ENCODE results near the gene FAM117B. TPM values are rescaled to one million over a fixed set of nuclear protein-coding genes. Genes with fewer than 3 reads are reported as not detected.

FAM117B gene
- total RNA-seq, 1 experiment from 2014 or later: 24.0 TPM

DNA sequence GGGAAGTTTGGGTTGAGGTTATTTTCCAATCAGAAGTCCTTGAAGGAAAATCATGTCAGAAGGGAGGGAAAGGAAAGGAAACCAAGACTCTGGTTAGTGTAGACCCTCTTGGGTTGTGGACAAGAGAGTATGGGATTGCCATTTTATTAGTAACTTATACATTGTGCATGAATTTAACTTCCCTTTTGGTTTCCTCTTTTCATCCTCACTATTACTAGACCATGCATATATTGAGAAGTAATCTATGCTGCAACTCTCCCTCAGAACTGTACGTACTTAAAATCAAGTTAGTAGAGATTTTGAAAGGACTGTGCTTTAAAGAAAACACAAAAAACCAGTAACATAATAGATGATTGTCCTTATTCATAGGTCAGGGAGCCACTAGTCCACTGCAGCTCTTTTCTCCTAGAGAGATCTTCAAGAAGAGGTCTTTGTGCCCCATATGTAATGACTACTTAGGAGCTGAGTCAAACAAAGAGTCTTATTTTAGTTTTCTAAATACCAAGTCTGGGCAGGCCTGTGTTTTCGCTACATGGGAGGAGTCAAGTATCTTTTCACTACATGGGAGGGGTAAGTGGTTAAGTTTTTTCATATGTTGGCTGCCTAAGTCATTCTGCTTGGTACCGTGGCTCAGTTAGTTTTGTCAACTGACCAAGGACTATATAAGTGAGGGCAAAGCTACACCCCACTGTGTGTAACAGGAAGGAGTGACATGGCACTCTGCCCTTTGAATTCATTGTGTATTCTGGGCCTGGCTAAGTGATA lies 25.2 kb upstream of the FAM117B start:
- Mint-ChIP-seq H3K4me3 (no peak overlapping the region), H3K27me3 (ENCODE audit: low read depth) (no peaks in the 10 kb centered on the region), H3K9me3 (no peaks in the 10 kb centered on the region), H3K27ac (no peak overlapping the region), H3K4me1 (peaks cover 3% of the 10 kb centered on the region in 2 experiments; a peak in 1 of 4 replicates), H3K36me3 (ENCODE audit: insufficient read depth in 1 of 3, low read depth in 3 of 3) (no peaks in the 10 kb centered on the region)
- Histone ChIP-seq H3T11ph (ENCODE audit: low read length) (no peak overlapping the region), H4K5ac (ENCODE audit: insufficient read length, low read depth, low read length) (no peak overlapping the region), H3K4me2 (ENCODE audit: insufficient read depth, insufficient read length, low read length) (no peak overlapping the region), H2BK15ac (ENCODE audit: low read depth, low read length) (no peak overlapping the region), H4K91ac (ENCODE audit: insufficient read length, low read depth, low read length) (no peak overlapping the region), H3K79me2 (ENCODE audit: insufficient read depth, low read length) (no peaks in the 10 kb centered on the region), H3K27ac (ENCODE audit: insufficient read length, low read depth, low read length) (no peak overlapping the region), H4K20me1 (ENCODE audit: control insufficient read depth, insufficient read depth, insufficient read length) (no peaks in the 10 kb centered on the region), H2BK20ac (ENCODE audit: low read depth, low read length, poor library complexity, severe bottlenecking) (no peak overlapping the region), H3K9me3 (ENCODE audit: control insufficient read depth, low read depth, low read length) (no peaks in the 10 kb centered on the region), H3K27me3 (ENCODE audit: insufficient read depth, low read length) (no peaks in the 10 kb centered on the region), H3K4ac (ENCODE audit: low read depth, low read length) (no peak overlapping the region), H2BK5ac (ENCODE audit: insufficient read length, low read length) (no peak overlapping the region), H3K56ac (ENCODE audit: insufficient read length, low read depth, low read length) (no peak overlapping the region), H4K8ac (replicated peaks; ENCODE audit: insufficient read length, low read depth, low read length) (no peak overlapping the region), H2AFZ (ENCODE audit: low read length) (no peak overlapping the region), H2AK5ac (ENCODE audit: insufficient read length, low read length) (no peak overlapping the region), H3K14ac (ENCODE audit: insufficient read depth, low read length) (no peak overlapping the region), H2BK120ac (ENCODE audit: low read depth, low read length, poor library complexity, severe bottlenecking) (no peak overlapping the region), H3K18ac (ENCODE audit: insufficient read length, low read depth, low read length) (no peak overlapping the region), H3K4me1 (ENCODE audit: insufficient read depth, low read length) (no peaks in the 10 kb centered on the region), H2BK12ac (ENCODE audit: insufficient read length, low read depth, low read length) (no peak overlapping the region), H3K23me2 (ENCODE audit: insufficient read length, low read depth, low read length, poor library complexity, severe bottlenecking) (no peaks in the 10 kb centered on the region), H3K79me1 (ENCODE audit: insufficient read depth, low read depth, low read length, poor library complexity, severe bottlenecking) (no peaks in the 10 kb centered on the region), H3K23ac (ENCODE audit: insufficient read length, low read depth, low read length) (no peak overlapping the region), H3K9ac (ENCODE audit: extremely low read depth, insufficient read length, low read length) (no peak overlapping the region)
- TF ChIP-seq, protein P1, sequence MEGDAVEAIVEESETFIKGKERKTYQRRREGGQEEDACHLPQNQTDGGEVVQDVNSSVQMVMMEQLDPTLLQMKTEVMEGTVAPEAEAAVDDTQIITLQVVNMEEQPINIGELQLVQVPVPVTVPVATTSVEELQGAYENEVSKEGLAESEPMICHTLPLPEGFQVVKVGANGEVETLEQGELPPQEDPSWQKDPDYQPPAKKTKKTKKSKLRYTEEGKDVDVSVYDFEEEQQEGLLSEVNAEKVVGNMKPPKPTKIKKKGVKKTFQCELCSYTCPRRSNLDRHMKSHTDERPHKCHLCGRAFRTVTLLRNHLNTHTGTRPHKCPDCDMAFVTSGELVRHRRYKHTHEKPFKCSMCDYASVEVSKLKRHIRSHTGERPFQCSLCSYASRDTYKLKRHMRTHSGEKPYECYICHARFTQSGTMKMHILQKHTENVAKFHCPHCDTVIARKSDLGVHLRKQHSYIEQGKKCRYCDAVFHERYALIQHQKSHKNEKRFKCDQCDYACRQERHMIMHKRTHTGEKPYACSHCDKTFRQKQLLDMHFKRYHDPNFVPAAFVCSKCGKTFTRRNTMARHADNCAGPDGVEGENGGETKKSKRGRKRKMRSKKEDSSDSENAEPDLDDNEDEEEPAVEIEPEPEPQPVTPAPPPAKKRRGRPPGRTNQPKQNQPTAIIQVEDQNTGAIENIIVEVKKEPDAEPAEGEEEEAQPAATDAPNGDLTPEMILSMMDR (conservative IDR thresholded peaks at IDR 0.05): no peak
- WGBS (ENCODE audit: extremely low coverage, insufficient read length, low lambda C conversion rate): no CpG with 5 or more reads among the region's 3 CpGs
- no peak for DNase-seq

All from H9 (cell line).